GM12801 (cell line): ENCODE results near the gene EPHB3.

Source experiments
- CTCF ChIP-seq: IDR thresholded peaks from one replicate; pipeline ENCODE4 v1.5.1; 2011; ENCODE audit warnings: control low read depth; ENCODE audit not compliant: insufficient read length; ENCODE audit errors: extremely low read depth

The EPHB3 gene

GRCh38 chr3:184539801-184540435 lies 21.7 kb upstream of the EPHB3 start:
- no peak for TF ChIP-seq CTCF

GRCh38 chr3:184540777-184541681 lies 20.6 kb upstream of the EPHB3 start:
- TF ChIP-seq CTCF, result no peak

GRCh38 chr3:184541886-184542562 lies 19.6 kb upstream of the EPHB3 start:
- no peak for TF ChIP-seq CTCF

- TF ChIP-seq CTCF, result no peak
Observed at GRCh38 chr3:184542577-184542976, 19.0 kb upstream of the EPHB3 start.

- TF ChIP-seq CTCF, result no peak
Observed at GRCh38 chr3:184543256-184543655, 18.3 kb upstream of the EPHB3 start.

- TF ChIP-seq CTCF, result peak; percentile 22
Observed at GRCh38 chr3:184543843-184544512, 17.6 kb upstream of the EPHB3 start.

GRCh38 chr3:184544513-184544861 lies 17.1 kb upstream of the EPHB3 start:
- TF ChIP-seq CTCF, result no peak
